ENCODE results near the gene PPT2. TPM values are rescaled to one million over a fixed set of nuclear protein-coding genes. Genes with fewer than 3 reads are reported as not detected.

PPT2 gene
- total and polyA plus RNA-seq, 2 donors (not counting 3 experiments of a cell fraction or from before 2014, with no cell fraction given) = 27.2 to 47.3 TPM

- H3K36me3 ChIP-seq (ENCODE audit: control insufficient read depth in 2 of 2, extremely low read depth in 1 of 2, insufficient read depth in 2 of 2, low read length in 2 of 2) = peaks cover 7 to 21% of the 10 kb centered on the region in 2 experiments
- TF ChIP-seq MAX (IDR thresholded peaks at IDR 0.05; ENCODE audit: insufficient read depth, insufficient read length) (no peak), POLR2A (IDR thresholded peaks at IDR 0.05; ENCODE audit: low read depth, low read length) (no peak), POLR2AphosphoS5 (IDR thresholded peaks at IDR 0.05; ENCODE audit: insufficient read depth, low read depth, low read length) (no peak), EZH2 (IDR thresholded peaks at IDR 0.05; ENCODE audit: borderline replicate concordance, low read depth, low read length, severe bottlenecking) (no peak), GATA2 (IDR thresholded peaks at IDR 0.05; ENCODE audit: insufficient read depth, insufficient read length, low read depth, low read length) (no peak), FOS (IDR thresholded peaks at IDR 0.05; ENCODE audit: borderline replicate concordance, insufficient read depth, low read length) (no peak), MYC (IDR thresholded peaks at IDR 0.05; ENCODE audit: low read depth, low read length) (no peak), JUN (IDR thresholded peaks at IDR 0.05; ENCODE audit: borderline replicate concordance, insufficient read depth, insufficient read length, low read depth) (no peak), CTCF (IDR thresholded peaks at IDR 0.05; ENCODE audit: extremely low read depth in 1 of 2, insufficient read depth in 1 of 2, low read depth in 1 of 2, low read length in 2 of 2) (no peak)
Measured at GRCh38 chr6:32167154-32167760, 13.3 kb downstream of the PPT2 start.

More at GRCh38 chr6:32167154-32167760, 13.3 kb downstream of the PPT2 start:
- no peak overlapping the region for H3K4me2 ChIP-seq (ENCODE audit: insufficient read depth, low read length)
- DNase-seq (ENCODE audit: low read depth, low spot score) (no peak), FAIRE-seq (no peak)
- no TSS peak for BruUV-seq (replicated peaks)
- CTCF ChIA-PET = no interaction called here
- no peaks in the 10 kb centered on the region for H3K4me1 ChIP-seq (ENCODE audit: control insufficient read depth, extremely low read depth, insufficient read depth, low read length)
- no peaks in the 10 kb centered on the region for H4K20me1 ChIP-seq (replicated peaks; ENCODE audit: control insufficient read depth, extremely low read depth, insufficient read depth, low read length)
- dilution Hi-C loops (cut with MboI; ENCODE audit: extremely low pct_ligation_motif_present, low sequenced_read_pairs) (no loop called here), intact Hi-C loops (cut with micrococcal nuclease) (no loop called here)
- POLR2A ChIA-PET = no interaction called here
- H3K9me3 ChIP-seq (replicated peaks; ENCODE audit: control insufficient read depth, insufficient read depth, low read length) = no peaks in the 10 kb centered on the region
- H3K9me1 ChIP-seq (replicated peaks; ENCODE audit: control insufficient read depth, extremely low read depth, insufficient read depth, low read length) = no peaks in the 10 kb centered on the region
- H3K27ac ChIP-seq (ENCODE audit: insufficient read depth, low read depth, low read length) = no peak overlapping the region
- no peaks in the 10 kb centered on the region for H3K79me2 ChIP-seq (ENCODE audit: control insufficient read depth, insufficient read depth, low read length)
- no peak overlapping the region for H3K4me3 ChIP-seq (replicated peaks in 1 of 3; ENCODE audit: insufficient read depth in 1 of 3, low read depth in 1 of 3, low read length in 3 of 3)
- H3K27me3 ChIP-seq (ENCODE audit: control insufficient read depth in 2 of 2, insufficient read depth in 2 of 2, low read length in 2 of 2) = no peaks in the 10 kb centered on the region
- no peak overlapping the region for H2AFZ ChIP-seq (ENCODE audit: low read depth, low read length)
- H3K9ac ChIP-seq (replicated peaks; ENCODE audit: extremely low read depth, insufficient read depth, low read length) = no peak overlapping the region

Data from endothelial cell of umbilical vein (primary cell).